Sigmoid colon (tissue), 7 donors: ENCODE data around the gene CFAP61. TPM values are rescaled to one million over a fixed set of nuclear protein-coding genes. Genes with fewer than 3 reads are reported as not detected.

Experiments used
- DNase-seq: peaks from one replicate; pipeline ENCODE4 v3.0.0-alpha.2; 2019
- H3K27ac ChIP-seq, 4 donors: fragments of 200-600 bp; sonication (generic); one replicate each; pipeline ENCODE4 v1.5.1; 2016 to 2019; ENCODE audit warnings: mild to moderate bottlenecking in 1 of 4
- H3K27me3 ChIP-seq, 3 donors: fragments of 200-600 bp; sonication (generic); one replicate each; pipeline ENCODE4 v1.5.1; 2019; ENCODE audit warnings: mild to moderate bottlenecking in 1 of 3
- H3K36me3 ChIP-seq, 4 donors: fragments of 200-600 bp; sonication (generic); one replicate each; pipeline ENCODE4 v1.5.1; 2016 to 2019
- H3K4me1 ChIP-seq, 4 donors: fragments of 200-600 bp; sonication (generic); one replicate each; pipeline ENCODE4 v1.5.1; 2017 to 2019
- H3K4me3 ChIP-seq, 4 donors: fragments of 200-600 bp; sonication (generic); one replicate each; pipeline ENCODE4 v1.5.1; 2017 to 2019; ENCODE audit warnings: mild to moderate bottlenecking in 2 of 4, moderate library complexity in 1 of 4
- H3K9me3 ChIP-seq, 4 donors: fragments of 200-600 bp in 3 of 4; sonication (generic) in 3 of 4; one replicate each; pipeline versions ENCODE4 v1.5.1 to v1.6.1; 2013 to 2019
- EP300 ChIP-seq, 4 donors: sonication (generic); formaldehyde crosslinking; IDR thresholded peaks; one replicate each; pipeline ENCODE4 v1.6.1; 2017; ENCODE audit warnings: antibody characterized with exemption in 4 of 4
- POLR2A ChIP-seq, 2 donors: fragments of 450-650 bp; IDR thresholded peaks; one replicate each; pipeline ENCODE4 v1.6.1; 2016; ENCODE audit warnings: antibody characterized with exemption in 2 of 2, mild to moderate bottlenecking in 2 of 2, moderate library complexity in 2 of 2
- POLR2AphosphoS5 ChIP-seq, 4 donors: sonication (generic); formaldehyde crosslinking; IDR thresholded peaks; one replicate each; pipeline ENCODE4 v1.6.1; 2017; ENCODE audit warnings: antibody characterized with exemption in 4 of 4
- WGBS, 2 donors: extraction: QIAGEN DNeasy Blood & Tissue Kit; methylation state at CpG; one replicate each; pipeline ENCODE4 v1.1.7; 2013; 5-methylcytosine and 5-hydroxymethylcytosine counted together
- intact Hi-C: fragments of 100-400 bp; cut with DNase I; formaldehyde crosslinking; loops from one replicate; pipeline ENCODE4 v1.15.1; 2023
- polyA plus RNA-seq, 3 donors: library from polyadenylated mRNA; stranded (reverse); fragments of 200-250 nt; gene quantifications; one replicate each; pipeline ENCODE4 v1.2.3, GENCODE V29; 2013
- total RNA-seq, 4 donors: library from RNA; depleted of rRNA; stranded (reverse); fragments of >200 nt; gene quantifications; one replicate each; pipeline ENCODE4 v1.1.0, GENCODE V29; 2016
- TF ChIP-seq, protein P1 (sequence below), 4 experiments: fragments of 450-650 bp in 3 of 4; fragments of 200-600 bp in 1 of 4; IDR thresholded peaks; one replicate each; pipeline ENCODE4 v1.5.1; 2016 to 2019; ENCODE audit warnings: antibody characterized with exemption in 4 of 4, mild to moderate bottlenecking in 3 of 4, moderate library complexity in 2 of 4
- donor health status: healthy with polysubstance abuse.
- donor health status: Bipolar disorder and iron deficiency.
- donor health status: healthy.

CFAP61 gene
- total and polyA plus RNA-seq, 7 donors: 0.15 to 2.0 (median 0.44) TPM; not detected in 3

GRCh38 chr20:20019123-20019522 is 33.2 kb upstream of the CFAP61 start:
- peaks cover 0 to 45% (median 39%) of the 10 kb centered on the region in 4 donors for H3K4me1 ChIP-seq
- DNase-seq: no peak
- no peak overlapping the region for H3K4me3 ChIP-seq
- intact Hi-C loops: loop anchor here (2.0 kb wide), 1 partner anchor 32 kb away; no protein-coding TSS in a partner anchor
- WGBS, 2 donors: 43 to 74% methylated on average over 2 of the region's 2 CpGs
- H3K27ac ChIP-seq: no peak overlapping the region
- TF ChIP-seq POLR2A (IDR thresholded peaks at IDR 0.05) (no peak), EP300 (IDR thresholded peaks at IDR 0.05) (no peak), POLR2AphosphoS5 (IDR thresholded peaks at IDR 0.05) (no peak)
- TF ChIP-seq, protein P1, sequence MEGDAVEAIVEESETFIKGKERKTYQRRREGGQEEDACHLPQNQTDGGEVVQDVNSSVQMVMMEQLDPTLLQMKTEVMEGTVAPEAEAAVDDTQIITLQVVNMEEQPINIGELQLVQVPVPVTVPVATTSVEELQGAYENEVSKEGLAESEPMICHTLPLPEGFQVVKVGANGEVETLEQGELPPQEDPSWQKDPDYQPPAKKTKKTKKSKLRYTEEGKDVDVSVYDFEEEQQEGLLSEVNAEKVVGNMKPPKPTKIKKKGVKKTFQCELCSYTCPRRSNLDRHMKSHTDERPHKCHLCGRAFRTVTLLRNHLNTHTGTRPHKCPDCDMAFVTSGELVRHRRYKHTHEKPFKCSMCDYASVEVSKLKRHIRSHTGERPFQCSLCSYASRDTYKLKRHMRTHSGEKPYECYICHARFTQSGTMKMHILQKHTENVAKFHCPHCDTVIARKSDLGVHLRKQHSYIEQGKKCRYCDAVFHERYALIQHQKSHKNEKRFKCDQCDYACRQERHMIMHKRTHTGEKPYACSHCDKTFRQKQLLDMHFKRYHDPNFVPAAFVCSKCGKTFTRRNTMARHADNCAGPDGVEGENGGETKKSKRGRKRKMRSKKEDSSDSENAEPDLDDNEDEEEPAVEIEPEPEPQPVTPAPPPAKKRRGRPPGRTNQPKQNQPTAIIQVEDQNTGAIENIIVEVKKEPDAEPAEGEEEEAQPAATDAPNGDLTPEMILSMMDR (IDR thresholded peaks at IDR 0.05): no peak
- H3K27me3 ChIP-seq: no peaks in the 10 kb centered on the region
- peaks cover 0 to 11% (median 0%) of the 10 kb centered on the region in 4 donors for H3K36me3 ChIP-seq
- no peaks in the 10 kb centered on the region for H3K9me3 ChIP-seq

GRCh38 chr20:20020908-20021307 is 31.4 kb upstream of the CFAP61 start:
- peaks cover 0 to 18% (median 0%) of the 10 kb centered on the region in 4 donors for H3K36me3 ChIP-seq
- H3K4me3 ChIP-seq: no peak overlapping the region
- H3K27ac ChIP-seq: no peak overlapping the region
- 78 to 92% methylated on average over 11 of the region's 11 CpGs for WGBS, 2 donors
- H3K9me3 ChIP-seq: no peaks in the 10 kb centered on the region
- DNase-seq: no peak
- TF ChIP-seq, protein P1 (IDR thresholded peaks at IDR 0.05): no peak
- TF ChIP-seq POLR2AphosphoS5 (IDR thresholded peaks at IDR 0.05) (no peak), EP300 (IDR thresholded peaks at IDR 0.05) (no peak), POLR2A (IDR thresholded peaks at IDR 0.05) (no peak)
- H3K4me1 ChIP-seq: peaks cover 0 to 45% (median 39%) of the 10 kb centered on the region in 4 donors
- no peaks in the 10 kb centered on the region for H3K27me3 ChIP-seq
- intact Hi-C loops: no loop called here

- TF ChIP-seq POLR2A (IDR thresholded peaks at IDR 0.05) (no peak), EP300 (IDR thresholded peaks at IDR 0.05) (no peak), POLR2AphosphoS5 (IDR thresholded peaks at IDR 0.05) (no peak)
- TF ChIP-seq, protein P1 (IDR thresholded peaks at IDR 0.05): no peak
- intact Hi-C loops: no loop called here
- WGBS, 2 donors: 83 to 84% methylated on average over 7 of the region's 7 CpGs
- DNase-seq: no peak
- no peaks in the 10 kb centered on the region for H3K9me3 ChIP-seq
- peaks cover 0 to 27% (median under 1%) of the 10 kb centered on the region in 4 donors for H3K36me3 ChIP-seq
- H3K27me3 ChIP-seq: no peaks in the 10 kb centered on the region
- H3K4me1 ChIP-seq: peaks cover 0 to 40% (median 34%) of the 10 kb centered on the region in 4 donors
- H3K4me3 ChIP-seq: no peak overlapping the region
- H3K27ac ChIP-seq: no peak overlapping the region
These were observed 30.5 kb upstream of the CFAP61 start for GRCh38 chr20:20021835-20022234.

DNA sequence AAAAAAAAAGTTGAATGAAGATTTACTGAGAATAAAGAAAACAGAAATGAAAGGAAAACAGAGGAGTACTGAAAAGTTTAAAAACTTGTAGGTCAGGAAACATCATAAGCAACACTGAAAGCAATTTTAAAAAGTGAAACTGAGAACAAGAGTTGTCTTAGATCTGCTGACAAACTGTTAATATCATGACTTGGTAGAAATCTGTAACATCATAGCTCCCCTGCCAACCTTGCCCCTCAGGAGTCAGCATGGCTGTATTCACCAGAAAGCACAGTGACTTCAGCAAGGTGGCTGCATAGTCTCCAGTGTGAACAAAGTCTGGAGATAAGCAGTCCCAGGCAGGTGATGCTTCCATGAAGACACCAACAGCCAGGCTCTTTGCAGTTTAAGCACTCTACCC is 29.8 kb upstream of the CFAP61 start:
- Histone ChIP-seq H3K27me3 (no peaks in the 10 kb centered on the region), H3K36me3 (peaks cover 0 to 34% (median 4%) of the 10 kb centered on the region in 4 donors), H3K4me1 (peaks cover 0 to 38% (median 33%) of the 10 kb centered on the region in 4 donors), H3K4me3 (no peak overlapping the region), H3K9me3 (no peaks in the 10 kb centered on the region), H3K27ac (no peak overlapping the region)
- DNase-seq: no peak
- intact Hi-C loops: no loop called here
- no peak for TF ChIP-seq POLR2A (IDR thresholded peaks at IDR 0.05)
- TF ChIP-seq, protein P1 (IDR thresholded peaks at IDR 0.05): no peak
- no peak for TF ChIP-seq EP300 (IDR thresholded peaks at IDR 0.05)

DNA sequence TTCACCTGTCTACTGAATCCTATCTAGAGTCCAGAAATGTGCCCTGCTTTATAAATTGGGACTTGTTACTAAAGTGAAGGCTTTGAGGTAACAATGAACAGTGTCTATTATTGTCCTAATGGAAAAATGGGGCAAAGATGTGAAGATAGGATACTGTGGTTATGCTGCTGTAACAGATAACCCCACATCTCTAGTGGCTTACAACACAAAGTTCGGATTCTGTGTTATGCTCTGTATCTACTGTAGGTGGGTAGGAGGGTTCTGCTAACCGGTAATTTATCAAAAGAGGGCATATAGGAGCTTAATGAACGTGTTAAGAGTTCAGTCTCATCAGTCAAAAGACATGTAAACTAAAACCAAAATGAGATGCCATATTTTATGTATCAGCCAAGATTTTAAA is 28.9 kb upstream of the CFAP61 start:
- intact Hi-C loops: no loop called here
- H3K4me1 ChIP-seq: peaks cover 0 to 29% (median 25%) of the 10 kb centered on the region in 4 donors
- 96% methylated on average over 3 of the region's 3 CpGs for WGBS, 2 donors
- H3K27me3 ChIP-seq: no peaks in the 10 kb centered on the region
- H3K27ac ChIP-seq: no peak overlapping the region
- no peaks in the 10 kb centered on the region for H3K9me3 ChIP-seq
- H3K4me3 ChIP-seq: no peak overlapping the region
- peaks cover 0 to 43% (median 6%) of the 10 kb centered on the region in 4 donors for H3K36me3 ChIP-seq
- TF ChIP-seq, protein P1 (IDR thresholded peaks at IDR 0.05): no peak
- TF ChIP-seq POLR2AphosphoS5 (IDR thresholded peaks at IDR 0.05) (no peak), POLR2A (IDR thresholded peaks at IDR 0.05) (no peak), EP300 (IDR thresholded peaks at IDR 0.05) (no peak)
- DNase-seq: no peak
